Activated effector memory CD4-positive, alpha-beta T cell treated with Interleukin-2 at 50 U/mL for 16 hours (primary cell): ENCODE measurements around the gene MPP4.

ENCODE experiments used
- DNase-seq: peaks from one replicate; pipeline ENCODE4 v3.0.0-alpha.2; 2020

MPP4 gene

DNA sequence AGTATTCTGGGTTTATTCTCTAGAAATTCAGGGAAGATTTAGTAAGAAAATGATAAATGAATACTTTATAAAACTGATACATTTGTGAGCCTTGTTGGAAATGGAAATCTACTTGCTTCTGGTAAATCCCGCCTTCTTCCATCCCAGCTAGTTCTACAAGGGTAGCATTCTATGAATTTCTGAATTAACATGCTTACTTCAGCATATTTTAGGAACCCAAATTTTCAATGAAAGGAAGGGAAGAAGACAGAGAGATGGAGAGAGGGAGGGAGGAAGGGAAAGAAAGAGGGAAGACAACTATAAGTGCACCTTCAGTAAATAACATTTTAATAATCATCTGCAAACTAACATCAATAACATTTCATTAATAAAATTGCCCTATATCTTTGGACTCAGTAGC, 28.6 kb downstream of the MPP4 start:
- no peak for DNase-seq

DNA sequence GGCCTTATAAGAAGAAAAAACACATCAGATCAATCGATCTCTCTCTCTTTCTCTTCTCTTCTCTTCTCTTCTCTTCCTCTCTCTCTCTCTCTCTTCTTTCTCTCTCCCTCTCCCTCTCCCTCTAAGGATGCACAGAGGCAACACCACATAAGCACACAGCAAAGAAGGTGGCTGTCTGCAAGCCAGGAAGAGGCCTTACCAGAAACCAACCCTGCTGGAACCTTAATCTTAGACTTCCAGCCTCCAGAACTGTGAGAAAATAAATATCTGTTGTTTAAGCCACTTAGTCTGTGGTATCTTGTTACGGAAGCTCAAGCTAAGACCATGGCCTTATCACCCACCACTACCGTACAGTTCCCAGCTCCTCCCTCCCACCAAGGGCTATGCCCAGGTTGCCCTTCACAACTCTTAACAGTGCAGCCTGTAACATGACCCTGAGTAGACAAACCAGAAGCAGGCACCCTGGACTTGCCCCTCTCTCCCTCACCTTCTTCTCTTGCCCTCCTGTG, 30.0 kb downstream of the MPP4 start:
- no peak for DNase-seq

- DNase-seq, result no peak
Measured at GRCh38 chr2:201664334-201664733, 34.1 kb downstream of the MPP4 start.

- DNase-seq, result no peak
Measured at GRCh38 chr2:201661366-201661765, 37.1 kb downstream of the MPP4 start.

DNA sequence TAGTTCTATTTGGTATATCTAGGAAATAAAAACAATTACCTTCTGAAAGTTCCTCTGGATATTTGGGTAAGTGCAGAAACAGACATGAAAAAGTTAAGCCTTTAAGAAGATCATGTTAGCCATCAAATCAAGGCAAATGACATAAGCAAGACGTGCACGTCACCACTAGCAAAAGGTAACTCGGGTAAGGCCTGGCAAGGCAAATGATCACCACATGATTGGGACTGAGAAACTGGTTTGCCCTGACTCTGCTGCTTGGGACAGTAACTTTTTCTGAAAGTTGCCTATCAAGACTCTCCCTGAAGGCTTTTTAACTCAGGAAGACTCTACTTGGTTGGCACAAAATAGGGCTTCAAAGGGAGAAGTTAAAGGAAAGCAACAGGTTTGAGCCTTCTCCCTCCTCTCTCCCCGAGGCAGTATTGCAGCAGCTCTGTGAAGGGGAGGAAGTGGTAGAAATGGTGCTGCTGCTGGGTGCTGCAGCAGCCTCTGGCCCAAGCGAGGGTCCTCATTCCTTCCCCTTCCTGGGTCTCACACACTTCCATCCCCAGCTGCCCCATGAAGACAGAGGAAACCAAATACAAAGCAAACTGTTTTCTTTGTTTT, 38.0 kb downstream of the MPP4 start:
- no peak for DNase-seq

DNA sequence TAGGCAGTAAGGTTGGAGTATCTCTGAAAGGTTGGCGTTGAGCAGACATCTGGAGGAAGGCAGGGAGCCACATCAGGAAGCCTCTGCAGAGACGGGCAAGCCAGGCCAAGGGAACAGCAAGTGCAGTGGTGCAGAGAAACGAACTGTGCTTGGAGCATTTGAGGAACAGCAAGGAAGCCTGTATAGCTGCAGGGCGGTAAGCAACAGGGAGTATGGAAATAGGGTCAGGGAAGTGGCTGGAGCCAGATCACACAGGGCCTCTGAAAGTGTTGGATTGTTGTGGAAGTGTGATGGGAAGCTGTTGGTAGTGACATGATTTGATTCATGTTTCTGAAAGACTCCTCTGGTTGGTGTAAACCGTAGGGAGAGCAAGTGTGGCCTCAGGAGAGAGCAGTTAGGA, 41.7 kb downstream of the MPP4 start:
- DNase-seq, result no peak

DNA sequence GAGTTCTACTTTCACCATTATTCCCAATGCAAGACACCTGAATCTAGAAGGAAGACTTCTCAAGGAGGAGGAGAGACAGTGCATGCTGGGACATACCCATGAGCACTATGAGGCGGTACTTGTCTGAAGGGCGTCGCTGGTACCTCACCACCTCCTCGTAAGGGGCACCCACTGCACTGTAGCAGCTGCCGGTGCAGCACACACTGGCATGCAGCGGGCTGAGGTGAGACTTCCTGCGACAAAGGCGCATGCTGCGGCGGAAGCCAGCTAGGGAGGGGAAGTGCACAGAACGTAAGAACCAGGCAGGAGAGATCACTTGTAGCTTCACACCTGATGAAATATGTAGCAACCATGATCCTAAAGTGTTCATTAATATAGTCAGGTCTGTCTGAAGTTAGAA, 42.3 kb downstream of the MPP4 start:
- no peak for DNase-seq

- no peak for DNase-seq
Measured at GRCh38 chr2:201654616-201655384, 43.6 kb downstream of the MPP4 start.

GRCh38 chr2:201653221-201653620, 45.2 kb downstream of the MPP4 start:
- DNase-seq, result no peak

GRCh38 chr2:201649442-201649841, 49.0 kb downstream of the MPP4 start:
- DNase-seq, result no peak

GRCh38 chr2:201647431-201647830, 51.0 kb downstream of the MPP4 start:
- DNase-seq, result no peak

DNA sequence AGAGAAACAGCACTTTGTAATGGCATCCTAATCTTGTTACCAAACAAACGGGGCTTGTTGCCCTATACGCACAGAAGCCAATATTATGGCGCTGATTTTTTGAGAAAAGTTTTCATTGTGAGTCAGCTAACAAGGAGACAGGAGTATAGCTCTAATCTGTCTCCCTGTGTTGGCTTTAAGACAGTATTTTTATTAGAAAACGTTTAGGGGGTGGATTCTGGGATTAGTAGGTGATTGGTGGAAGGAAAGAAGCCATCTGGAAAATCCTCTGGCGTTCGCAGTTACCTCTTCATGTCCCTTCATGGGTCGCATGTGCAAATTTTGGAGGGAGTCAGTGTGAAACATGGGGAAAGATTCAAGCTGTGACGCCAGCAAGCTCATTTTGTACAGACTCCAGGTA, 54.4 kb downstream of the MPP4 start:
- DNase-seq, result no peak

- no peak for DNase-seq
Measured at GRCh38 chr2:201643216-201643890, 55.1 kb downstream of the MPP4 start, which contains the start of gene TMEM237. Gene TMEM237 (minus strand): TSS chr2:201643503. CDS start chr2:201643400, 103 bp downstream.

DNA sequence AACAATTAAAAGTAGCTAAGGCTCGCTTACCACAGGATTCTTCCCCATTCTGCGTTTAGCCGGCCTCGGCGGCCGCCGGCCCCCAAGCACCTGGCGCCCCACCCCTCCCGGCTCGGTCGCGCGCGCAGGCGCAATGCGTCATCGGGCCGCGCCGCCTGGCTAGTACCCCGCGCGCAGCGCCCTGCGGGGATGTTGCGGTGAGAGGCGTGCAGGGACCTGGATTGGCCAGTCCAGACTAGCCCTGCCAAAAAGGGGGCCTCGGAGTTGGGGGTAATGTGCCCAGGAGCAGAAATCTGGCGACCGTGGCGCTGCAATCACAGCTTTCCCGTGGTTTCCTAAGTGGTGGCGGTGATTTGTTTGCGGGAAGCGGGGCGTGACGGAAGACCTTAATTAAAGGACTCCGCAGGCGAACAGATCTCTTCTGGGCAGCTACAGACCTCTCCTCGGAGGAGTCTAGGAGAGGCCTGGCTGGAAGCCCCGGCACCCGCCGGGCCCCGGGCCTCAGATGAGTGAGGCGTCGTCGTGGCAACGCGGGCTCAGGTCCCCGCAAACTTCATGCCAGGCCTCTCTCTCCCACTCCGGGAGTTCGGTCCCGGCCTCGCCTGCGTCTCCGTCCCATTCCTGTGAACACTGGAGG, 55.7 kb downstream of the MPP4 start:
- peak; percentile 75 for DNase-seq

DNA sequence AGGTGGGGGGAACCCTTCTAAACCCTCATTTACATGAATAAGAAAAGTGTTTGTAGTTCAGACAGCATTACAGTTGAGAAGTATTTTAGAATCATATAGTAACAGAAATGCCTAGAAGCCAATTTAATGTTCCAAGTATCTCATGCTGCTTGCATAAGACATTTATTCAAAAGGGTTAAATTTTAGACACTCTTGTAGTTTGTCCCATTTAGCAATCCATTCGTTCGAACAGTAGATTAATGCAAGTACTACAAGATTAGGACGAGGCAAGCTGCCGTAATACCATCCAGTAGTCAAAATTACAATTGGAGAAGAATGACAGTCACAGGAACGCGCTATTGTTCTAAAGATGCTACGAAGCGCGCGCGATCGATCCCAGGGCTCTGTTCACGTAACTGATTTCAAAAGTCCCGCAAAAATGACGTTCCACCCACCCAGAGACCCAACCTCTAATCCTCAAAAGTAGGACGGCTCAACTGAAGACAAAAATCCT, 56.3 kb downstream of the MPP4 start:
- DNase-seq, result no peak

DNA sequence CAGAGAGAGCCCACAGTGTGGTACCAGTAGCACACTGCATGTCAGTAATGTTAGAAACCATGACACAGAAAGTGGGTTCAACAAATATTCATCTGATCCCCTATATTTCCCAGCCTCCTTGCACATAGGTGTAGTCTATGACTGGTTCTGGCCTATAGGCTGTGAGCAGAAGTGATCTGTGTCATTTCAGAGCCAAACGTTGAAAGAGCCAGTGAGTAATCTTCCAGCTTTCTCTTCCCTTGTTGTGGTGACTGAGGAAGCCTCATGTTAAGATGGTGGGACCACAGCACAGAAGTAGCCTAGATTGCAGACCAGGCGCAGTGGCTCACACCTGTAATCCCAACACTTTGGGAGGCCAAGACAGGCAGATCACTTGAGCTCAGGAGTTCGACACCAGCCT, 59.2 kb downstream of the MPP4 start:
- DNase-seq, result no peak

GRCh38 chr2:201638326-201638725, 60.1 kb downstream of the MPP4 start:
- no peak for DNase-seq

- no peak for DNase-seq
Measured at GRCh38 chr2:201633661-201634249, 64.7 kb downstream of the MPP4 start.

GRCh38 chr2:201631041-201631440, 67.4 kb downstream of the MPP4 start:
- no peak for DNase-seq

DNA sequence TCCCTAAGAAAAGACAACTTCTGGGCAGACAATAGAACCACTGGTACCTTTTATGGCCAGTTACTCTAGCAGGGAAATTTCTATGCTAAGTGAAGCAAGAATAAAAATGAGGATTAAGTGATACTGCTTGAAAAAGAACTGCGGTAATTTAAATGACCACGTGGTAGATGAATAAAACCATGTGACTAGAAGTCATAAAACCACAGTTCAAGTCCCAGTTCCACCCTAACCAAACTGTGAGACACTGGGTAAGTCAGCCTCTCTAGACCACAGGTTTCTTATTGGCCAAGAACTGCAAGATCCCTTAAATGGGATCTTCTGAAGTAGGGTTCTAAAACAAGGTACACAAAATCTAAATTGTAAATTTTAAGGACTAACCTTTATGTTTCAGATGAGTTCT, 67.9 kb downstream of the MPP4 start:
- no peak for DNase-seq

- DNase-seq, result no peak
Measured at GRCh38 chr2:201628545-201628944, 69.9 kb downstream of the MPP4 start.

GRCh38 chr2:201622306-201622970, 76.0 kb downstream of the MPP4 start:
- DNase-seq, result no peak
